IMR-90 (cell line): ENCODE results near the gene NQO2.

Source experiments
- CEBPB ChIP-seq: IDR thresholded peaks from 2 replicates; pipeline ENCODE4 v1.6.1; 2012; ENCODE audit warnings: low read depth, low read length, improper control_type of control experiment
- MAFK ChIP-seq: IDR thresholded peaks from 2 replicates; pipeline ENCODE4 v1.6.1; 2012; ENCODE audit warnings: low read depth, low read length, improper control_type of control experiment
- MXI1 ChIP-seq: IDR thresholded peaks from 2 replicates; pipeline ENCODE4 v1.6.1; 2012; ENCODE audit warnings: low read depth, mild to moderate bottlenecking, low read length, moderate library complexity, borderline replicate concordance
- POLR2A ChIP-seq: IDR thresholded peaks from 2 replicates; pipeline ENCODE4 v1.6.1; 2012; ENCODE audit warnings: mild to moderate bottlenecking, low read depth, low read length
- RAD21 ChIP-seq: IDR thresholded peaks from 2 replicates; pipeline ENCODE4 v1.6.1; 2012; ENCODE audit warnings: low read length, improper control_type of control experiment
- RCOR1 ChIP-seq: IDR thresholded peaks from 2 replicates; pipeline ENCODE4 v1.6.1; 2012; ENCODE audit warnings: mild to moderate bottlenecking, low read length, improper control_type of control experiment; ENCODE audit not compliant: insufficient replicate concordance
- RFX5 ChIP-seq: IDR thresholded peaks from 2 replicates; pipeline ENCODE4 v1.8.0; 2012; ENCODE audit warnings: low read depth, mild to moderate bottlenecking, low read length, moderate library complexity
- TF ChIP-seq, protein P1 (sequence below): conservative IDR thresholded peaks from 2 replicates; pipeline ENCODE4 v1.5.1; 2012; ENCODE audit warnings: mild to moderate bottlenecking, low read depth, low read length, improper control_type of control experiment

DNA sequence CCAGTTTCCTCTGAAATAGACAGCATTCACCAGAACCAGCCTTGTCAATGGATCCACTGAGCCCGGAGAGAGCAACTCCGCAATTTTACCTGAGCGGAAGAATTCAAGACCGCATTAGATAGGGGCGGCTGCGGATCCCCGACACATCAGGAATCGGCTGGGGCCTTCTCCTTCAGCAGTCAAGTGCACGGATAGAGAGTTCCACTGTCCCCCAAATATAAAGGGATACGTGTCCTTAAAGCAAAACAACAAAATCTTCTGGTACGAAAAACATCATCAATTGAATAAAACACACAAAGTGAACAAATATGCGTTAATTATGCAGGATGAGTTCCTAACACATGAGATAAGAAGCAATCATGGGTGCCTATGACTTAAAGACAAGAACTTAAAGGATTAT, 46.6 kb upstream of the NQO2 start:
- TF ChIP-seq, protein P1, sequence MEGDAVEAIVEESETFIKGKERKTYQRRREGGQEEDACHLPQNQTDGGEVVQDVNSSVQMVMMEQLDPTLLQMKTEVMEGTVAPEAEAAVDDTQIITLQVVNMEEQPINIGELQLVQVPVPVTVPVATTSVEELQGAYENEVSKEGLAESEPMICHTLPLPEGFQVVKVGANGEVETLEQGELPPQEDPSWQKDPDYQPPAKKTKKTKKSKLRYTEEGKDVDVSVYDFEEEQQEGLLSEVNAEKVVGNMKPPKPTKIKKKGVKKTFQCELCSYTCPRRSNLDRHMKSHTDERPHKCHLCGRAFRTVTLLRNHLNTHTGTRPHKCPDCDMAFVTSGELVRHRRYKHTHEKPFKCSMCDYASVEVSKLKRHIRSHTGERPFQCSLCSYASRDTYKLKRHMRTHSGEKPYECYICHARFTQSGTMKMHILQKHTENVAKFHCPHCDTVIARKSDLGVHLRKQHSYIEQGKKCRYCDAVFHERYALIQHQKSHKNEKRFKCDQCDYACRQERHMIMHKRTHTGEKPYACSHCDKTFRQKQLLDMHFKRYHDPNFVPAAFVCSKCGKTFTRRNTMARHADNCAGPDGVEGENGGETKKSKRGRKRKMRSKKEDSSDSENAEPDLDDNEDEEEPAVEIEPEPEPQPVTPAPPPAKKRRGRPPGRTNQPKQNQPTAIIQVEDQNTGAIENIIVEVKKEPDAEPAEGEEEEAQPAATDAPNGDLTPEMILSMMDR: no peak
- no peak for TF ChIP-seq CEBPB
- TF ChIP-seq MXI1: no peak
- TF ChIP-seq MAFK: no peak
- no peak for TF ChIP-seq RAD21
- no peak for TF ChIP-seq POLR2A
- no peak for TF ChIP-seq RCOR1
- TF ChIP-seq RFX5: no peak
